D341Med (cell line): ENCODE measurements around the gene ZDHHC17.

Experiments used
- DNase-seq: peaks from one replicate; pipeline ENCODE4 v3.0.0; 2012; ENCODE audit warnings: low spot score

Gene ZDHHC17

DNA sequence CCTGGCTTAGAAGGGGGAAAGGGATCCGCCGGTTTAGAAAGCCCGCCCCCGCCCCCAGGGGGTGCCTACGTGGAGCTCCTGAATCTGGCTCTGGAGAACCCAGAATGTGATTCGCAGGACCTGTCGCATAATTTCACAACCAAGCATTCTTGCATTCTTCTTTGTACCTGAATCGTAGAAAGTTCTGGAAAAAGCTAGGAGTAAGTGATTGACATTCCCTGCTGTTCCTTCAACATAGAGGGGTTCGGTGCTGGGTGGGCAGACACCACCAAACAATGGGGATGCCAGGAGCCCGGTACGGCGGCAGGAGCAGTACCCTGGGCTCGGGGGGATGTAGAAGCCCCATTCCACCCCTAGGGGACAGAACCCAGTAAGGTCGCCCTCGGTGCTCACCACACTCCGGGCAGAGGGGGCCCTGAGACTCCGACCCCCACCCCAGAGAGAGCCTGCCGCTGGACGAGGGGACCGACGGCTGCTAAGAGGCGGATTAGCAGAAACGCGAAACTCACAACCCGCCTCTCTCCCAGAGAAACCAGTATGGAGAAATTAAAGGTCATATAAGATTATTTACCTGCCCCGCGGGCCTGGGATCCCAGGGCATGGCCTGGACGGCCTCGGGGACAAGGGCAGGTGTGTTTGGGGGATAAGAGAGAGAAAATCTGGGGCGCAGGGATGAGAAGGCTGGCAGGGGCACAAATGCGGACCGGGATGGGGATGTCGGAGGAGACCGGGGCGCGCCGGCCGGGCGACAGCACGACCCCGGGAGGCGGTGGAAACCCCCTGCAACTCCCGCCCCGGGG lies 114.4 kb downstream of the ZDHHC17 start:
- DNase-seq = peak; percentile 73

- peak; percentile 96 for DNase-seq
Observed at GRCh38 chr12:76878899-76879709, 115.2 kb downstream of the ZDHHC17 start, which contains the start of gene CSRP2. Gene CSRP2 (minus strand): TSS chr12:76879019. CDS start chr12:76866260, 12,759 bp downstream.

- DNase-seq = no peak
Observed at GRCh38 chr12:76879710-76880518, 116.0 kb downstream of the ZDHHC17 start.

DNA sequence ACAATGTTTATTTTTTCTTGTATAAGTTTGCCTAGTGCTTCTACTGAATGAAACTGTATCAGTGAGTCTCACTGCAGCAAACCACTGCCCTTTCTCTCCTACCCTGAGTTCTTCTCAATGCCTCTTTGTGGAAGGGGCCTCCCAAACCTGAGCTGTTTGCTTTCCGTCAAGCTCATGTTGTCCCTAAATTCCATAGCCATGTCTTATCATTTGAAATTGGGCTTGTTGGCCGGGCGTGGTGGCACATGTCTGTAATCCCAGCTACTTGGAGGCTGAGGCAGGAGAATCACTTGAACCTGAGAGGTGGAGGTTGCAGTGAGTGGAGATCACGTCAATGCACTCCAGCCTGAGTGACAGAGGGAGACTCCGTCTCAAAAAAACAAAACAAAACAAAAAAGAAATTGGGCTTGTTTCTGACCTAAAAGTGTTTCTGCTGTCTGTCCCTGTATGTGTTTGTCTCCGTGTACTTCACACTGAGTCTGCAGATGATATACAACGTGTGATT lies 116.7 kb downstream of the ZDHHC17 start:
- DNase-seq = no peak

DNA sequence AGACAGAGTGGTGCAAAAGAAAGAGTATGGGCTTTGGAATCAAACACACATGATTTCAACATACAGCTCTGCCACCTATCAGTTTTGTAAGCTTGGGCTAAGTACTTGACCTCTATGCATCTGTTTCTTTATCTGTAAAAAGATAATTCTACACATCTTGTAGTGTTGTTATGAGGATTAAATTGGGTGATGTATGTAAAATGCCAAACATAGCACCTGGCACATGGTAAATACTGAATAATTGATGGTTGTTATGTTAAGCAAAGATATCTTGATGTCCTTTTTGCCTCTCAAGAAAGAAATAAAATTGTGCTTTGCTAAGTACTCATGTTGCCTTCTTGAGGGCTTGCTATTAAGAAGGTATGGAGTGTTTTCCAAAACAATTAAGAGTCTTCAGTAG lies 117.2 kb downstream of the ZDHHC17 start:
- no peak for DNase-seq

DNA sequence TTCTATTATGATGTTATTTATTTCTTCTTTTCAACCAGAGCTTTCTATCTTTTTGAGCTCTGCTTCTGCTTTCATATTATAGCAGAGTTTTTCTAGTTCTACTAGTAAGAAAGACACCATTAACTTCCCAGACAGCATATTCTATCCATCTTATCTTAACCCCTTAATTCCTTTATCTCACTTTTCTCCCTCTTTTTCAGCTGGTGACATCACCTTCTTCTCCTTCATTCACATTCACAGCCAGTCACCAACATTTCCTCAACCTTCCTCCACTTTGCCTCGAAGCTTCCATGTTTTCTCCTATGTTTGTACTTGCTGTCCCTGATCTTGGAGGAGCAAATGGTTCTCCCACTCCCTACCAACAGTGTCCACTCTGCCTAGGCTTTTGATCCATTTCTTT lies 118.5 kb downstream of the ZDHHC17 start:
- DNase-seq = no peak

DNA sequence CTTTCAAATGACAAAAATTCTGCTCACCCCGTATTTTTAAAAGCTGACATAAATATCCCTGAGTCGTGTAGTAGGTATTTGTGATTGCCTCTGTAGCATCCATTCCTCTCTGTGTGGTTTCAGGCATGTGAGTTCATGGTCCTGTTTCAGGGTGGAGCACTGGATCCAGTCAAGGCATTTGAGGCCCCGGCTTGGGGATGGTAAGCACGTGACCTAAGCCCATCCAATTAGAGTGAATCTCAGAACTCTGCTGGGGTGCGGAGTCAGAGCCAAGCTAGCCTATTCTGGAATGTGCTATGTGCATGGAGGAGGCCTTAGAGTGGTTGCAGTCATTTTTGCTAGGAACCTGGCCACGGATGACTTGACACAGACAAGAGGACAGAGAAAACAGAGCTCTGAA lies 119.2 kb downstream of the ZDHHC17 start:
- DNase-seq = no peak

DNA sequence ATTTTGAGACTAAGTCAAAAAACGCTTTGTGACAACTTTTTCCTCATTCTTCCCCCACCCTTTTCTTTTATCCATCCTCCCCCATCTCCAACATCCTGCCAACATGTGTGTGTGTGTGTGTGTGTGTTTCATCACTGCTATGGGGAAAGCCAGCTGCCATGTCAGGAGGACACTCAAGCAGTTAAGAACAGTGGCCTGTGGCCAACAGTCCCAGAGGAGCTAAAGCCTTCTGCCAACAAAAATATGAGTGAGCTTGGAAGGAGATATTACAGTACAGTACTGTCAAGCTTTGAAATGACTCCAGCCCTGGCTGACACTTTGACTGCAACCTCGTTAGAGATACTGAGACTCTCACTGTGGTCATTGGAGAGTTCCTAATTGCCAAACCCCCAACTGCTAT lies 119.9 kb downstream of the ZDHHC17 start:
- no peak for DNase-seq

GRCh38 chr12:76888775-76889174 lies 124.9 kb downstream of the ZDHHC17 start:
- no peak for DNase-seq

- no peak for DNase-seq
Observed at GRCh38 chr12:76890151-76891143, 126.5 kb downstream of the ZDHHC17 start.

- DNase-seq = no peak
Observed at GRCh38 chr12:76891609-76892008, 127.7 kb downstream of the ZDHHC17 start.

DNA sequence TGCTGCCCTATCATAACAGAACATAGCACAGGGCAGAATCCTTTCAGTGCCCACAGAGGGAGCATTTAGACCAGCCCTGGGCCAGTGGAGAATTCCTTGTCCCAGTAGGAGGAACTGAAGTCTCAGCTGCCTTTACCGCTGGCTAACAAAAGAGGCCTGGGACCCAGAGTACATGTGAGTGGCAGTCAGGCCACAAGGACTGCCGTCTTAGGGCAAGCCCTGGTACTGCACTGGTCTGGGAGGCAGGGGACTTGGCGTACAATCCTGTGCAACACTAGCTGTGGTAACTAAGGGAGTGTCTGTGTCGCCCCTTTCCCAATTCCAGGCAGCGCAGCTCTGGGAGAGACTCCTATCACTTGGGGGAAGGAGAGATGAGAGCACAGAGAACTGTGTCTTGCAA lies 131.9 kb downstream of the ZDHHC17 start:
- DNase-seq = no peak

GRCh38 chr12:76896274-76896673 lies 132.4 kb downstream of the ZDHHC17 start:
- no peak for DNase-seq

GRCh38 chr12:76898442-76898841 lies 134.5 kb downstream of the ZDHHC17 start:
- no peak for DNase-seq

DNA sequence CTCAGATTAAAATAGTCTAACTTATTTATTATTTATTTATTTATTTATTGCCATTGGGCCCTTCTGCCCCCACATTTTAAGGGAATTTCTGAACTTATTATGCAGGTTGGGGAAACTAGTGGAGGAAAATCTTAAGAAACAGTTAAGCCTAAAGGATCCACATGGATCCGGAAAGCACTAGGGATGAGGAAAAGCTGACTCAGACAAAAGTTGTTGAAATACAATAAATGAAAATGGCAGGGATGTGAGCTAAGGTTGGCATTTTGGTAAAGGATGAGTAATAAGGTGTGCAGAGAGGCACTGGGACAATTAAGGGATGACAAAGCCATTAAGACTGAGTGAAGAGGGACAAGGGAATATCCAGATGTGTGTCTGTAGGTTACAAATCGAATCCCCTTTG lies 135.6 kb downstream of the ZDHHC17 start:
- DNase-seq = no peak

- DNase-seq = no peak
Observed at GRCh38 chr12:76901628-76902380, 137.9 kb downstream of the ZDHHC17 start.
